A549 (cell line): Measurements from ENCODE around the gene ACTG1. TPM values are rescaled to one million over a fixed set of nuclear protein-coding genes. Genes with fewer than 3 reads are reported as not detected.

Source experiments
- ATAC-seq, 2 experiments: fragments of 200-7000 bp in 1 of 2; fragments of >200 bp in 1 of 2; cut with Nextera tagmentation in 1 of 2; cut with Tn5 transposase in 1 of 2; 3 replicates each; pipeline versions ENCODE4 v1.8.0 to v1.9.1; 2018 to 2020; ENCODE audit warnings: mild to moderate bottlenecking in 1 of 2, moderate library complexity in 1 of 2
- CTCF ChIA-PET: fragments of 300-600 bp; sonication (Branson Sonifier 250); formaldehyde crosslinking; extraction: SDS; loops from one replicate; lab custom pipeline; 2021; ENCODE audit warnings: antibody characterized with exemption, inconsistent platforms; lab: Yijun Ruan, JAX
- POLR2A ChIA-PET: fragments of 350-600 bp; formaldehyde crosslinking; extraction: SDS; loops from one replicate; lab custom pipeline; 2021; ENCODE audit warnings: antibody characterized with exemption, inconsistent platforms; lab: Yijun Ruan, JAX
- DNase-seq, 2 experiments: peaks; one replicate each; pipeline versions ENCODE4 v3.0.0 to v3.0.0-alpha.2; 2011 to 2016; ENCODE audit warnings: low read depth in 1 of 2, low spot score in 1 of 2
- FAIRE-seq: peaks from 2 replicates; lab custom pipeline; 2011; peaks lifted over from hg19 to GRCh38; lab: Jason Lieb, UNC
- H3K27ac ChIP-seq, 2 experiments: fragments of >200 bp; sonication (Bioruptor Twin); formaldehyde crosslinking; 3 replicates each; pipeline ENCODE4 v1.5.1; 2016 to 2017
- H3K4me1 ChIP-seq: fragments of >200 bp; sonication (Bioruptor Twin); formaldehyde crosslinking; 3 replicates; pipeline ENCODE4 v1.6.1; 2016
- H3K4me2 ChIP-seq: fragments of >200 bp; sonication (Bioruptor Twin); formaldehyde crosslinking; 3 replicates; pipeline ENCODE4 v1.6.1; 2016
- H3K4me3 ChIP-seq: fragments of >200 bp; sonication (Bioruptor Twin); formaldehyde crosslinking; 3 replicates; pipeline ENCODE4 v1.5.1; 2016
- H3K9me3 ChIP-seq: fragments of >200 bp; sonication (Bioruptor Twin); formaldehyde crosslinking; 3 replicates; pipeline ENCODE4 v1.6.1; 2016
- ATOH8 ChIP-seq: fragments of 250-450 bp; sonication (Bioruptor Pico); IDR thresholded peaks from 2 replicates; pipeline ENCODE4 v1.5.0; 2020; ENCODE audit warnings: low read depth, mild to moderate bottlenecking, moderate library complexity
- CBX8 ChIP-seq: fragments of 200-600 bp; sonication (generic); IDR thresholded peaks from 2 replicates; pipeline ENCODE4 v1.6.1; 2016
- FOSB ChIP-seq: fragments of 250-450 bp; sonication (Bioruptor Pico); IDR thresholded peaks from 2 replicates; pipeline ENCODE4 v1.5.0; 2020; ENCODE audit warnings: mild to moderate bottlenecking, moderate library complexity
- HEYL ChIP-seq: fragments of 250-450 bp; sonication (Bioruptor Pico); IDR thresholded peaks from 2 replicates; pipeline ENCODE4 v1.8.0; 2021; ENCODE audit warnings: mild to moderate bottlenecking, moderate library complexity
- HOXA7 ChIP-seq: fragments of 250-450 bp; sonication (Bioruptor Pico); IDR thresholded peaks from 2 replicates; pipeline ENCODE4 v1.5.0; 2020; ENCODE audit warnings: mild to moderate bottlenecking, moderate library complexity
- HOXB13 ChIP-seq: fragments of 250-450 bp; sonication (Bioruptor Pico); IDR thresholded peaks from 2 replicates; pipeline ENCODE4 v1.5.0; 2020; ENCODE audit warnings: low read depth, mild to moderate bottlenecking, moderate library complexity
- JUNB ChIP-seq: fragments of >200 bp; sonication (Bioruptor Twin); formaldehyde crosslinking; IDR thresholded peaks from 2 replicates; pipeline ENCODE4 v1.6.1; 2016
- KDM1A ChIP-seq: fragments of 200-600 bp; sonication (generic); IDR thresholded peaks from 2 replicates; pipeline ENCODE4 v1.6.1; 2016; ENCODE audit warnings: low read depth, mild to moderate bottlenecking
- MYC ChIP-seq: IDR thresholded peaks from 2 replicates; pipeline ENCODE4 v1.6.1; 2012; ENCODE audit warnings: mild to moderate bottlenecking, inconsistent platforms, low read length, improper control_type of control experiment, borderline replicate concordance
- POLR2A ChIP-seq: IDR thresholded peaks from 2 replicates; pipeline ENCODE4 v1.6.1; 2012; ENCODE audit warnings: mild to moderate bottlenecking, low read length
- RARB ChIP-seq: fragments of 250-450 bp; sonication (Bioruptor Pico); IDR thresholded peaks from 2 replicates; pipeline ENCODE4 v1.8.0; 2021; ENCODE audit warnings: mild to moderate bottlenecking, moderate library complexity
- RCOR1 ChIP-seq: fragments of 150-350 bp; IDR thresholded peaks from 2 replicates; pipeline ENCODE4 v1.6.1; 2014; ENCODE audit warnings: antibody characterized with exemption, low read length, low read depth
- TFCP2L1 ChIP-seq: fragments of 250-450 bp; sonication (Bioruptor Pico); IDR thresholded peaks from 2 replicates; pipeline ENCODE4 v1.5.0; 2021; ENCODE audit warnings: mild to moderate bottlenecking
- TP53 ChIP-seq: fragments of 250-450 bp; sonication (Bioruptor Pico); IDR thresholded peaks from 2 replicates; pipeline ENCODE4 v1.5.0; 2021; ENCODE audit warnings: mild to moderate bottlenecking, moderate library complexity
- ZFP36 ChIP-seq: fragments of 450-650 bp; IDR thresholded peaks from 2 replicates; pipeline ENCODE4 v1.6.1; 2014; ENCODE audit warnings: borderline replicate concordance; ENCODE audit not compliant: partially characterized antibody
- ZNF302 ChIP-seq: fragments of 250-450 bp; sonication (Bioruptor Pico); IDR thresholded peaks from 2 replicates; pipeline ENCODE4 v1.9.0; 2021; ENCODE audit warnings: inconsistent platforms, mild to moderate bottlenecking, moderate library complexity
- ZSCAN20 ChIP-seq: fragments of 250-450 bp; sonication (Bioruptor Pico); IDR thresholded peaks from 2 replicates; pipeline ENCODE4 v1.8.0; 2022; ENCODE audit warnings: mild to moderate bottlenecking, moderate library complexity
- WGBS: methylation state at CpG from one replicate; pipeline ENCODE4 v1.1.6; 2017; ENCODE audit errors: missing lambda C conversion rate; 5-methylcytosine and 5-hydroxymethylcytosine counted together
- polyA plus RNA-seq, 4 experiments: library from polyadenylated mRNA; depleted of rRNA in 3 of 4; stranded (reverse); fragments of >200 nt; fragmentation: RNase III in 1 of 4; extraction: RNeasy Plus Mini Kit Qiagen cat#74134 plus additional on column Dnase treatment in 1 of 4; gene quantifications; 2 replicates in 3 of 4; 3 replicates in 1 of 4; pipeline ENCODE4 v1.2.3, GENCODE V29; 2011 to 2017
- TF ChIP-seq, protein P1 (sequence below): IDR thresholded peaks from 2 replicates; pipeline ENCODE4 v1.6.1; 2012; ENCODE audit warnings: low read depth, borderline replicate concordance
- TF ChIP-seq, protein P2 (sequence below): fragments of >200 bp; sonication (Bioruptor Twin); formaldehyde crosslinking; IDR thresholded peaks from 3 replicates; pipeline ENCODE4 v1.5.1; 2016

ACTG1 gene
- polyA plus RNA-seq, 2 of the 4 experiments (the other 2 are of a cell fraction) = 2,042 to 7,263 TPM

- no peak overlapping the region for H3K4me3 ChIP-seq
- H3K9me3 ChIP-seq = no peaks in the 10 kb centered on the region
- TF ChIP-seq ZSCAN20 (CRISPR knock-in tag) (no peak), POLR2A (no peak)
- TF ChIP-seq, protein P1, sequence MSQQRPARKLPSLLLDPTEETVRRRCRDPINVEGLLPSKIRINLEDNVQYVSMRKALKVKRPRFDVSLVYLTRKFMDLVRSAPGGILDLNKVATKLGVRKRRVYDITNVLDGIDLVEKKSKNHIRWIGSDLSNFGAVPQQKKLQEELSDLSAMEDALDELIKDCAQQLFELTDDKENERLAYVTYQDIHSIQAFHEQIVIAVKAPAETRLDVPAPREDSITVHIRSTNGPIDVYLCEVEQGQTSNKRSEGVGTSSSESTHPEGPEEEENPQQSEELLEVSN = no peak
- TF ChIP-seq, all 56 proteins: peak for 0
- DNase-seq (no peak), FAIRE-seq (no peak), ATAC-seq (no peak)
- H3K4me1 ChIP-seq = peaks cover 25% of the 10 kb centered on the region
- POLR2A ChIA-PET = no interaction called here
- H3K4me2 ChIP-seq = no peak overlapping the region
- WGBS = 93% methylated on average over 20 of the region's 20 CpGs
- no peak overlapping the region for H3K27ac ChIP-seq
- CTCF ChIA-PET = interaction anchor here (0.6 to 8.6 kb wide), 12 partner anchors 28 to 220 kb away, joined by 3 to 184 read pairs (median 4); partner anchors contain the start of gene BAHCC1
Observed at GRCh38 chr17:81479175-81480071, 33.2 kb downstream of the ACTG1 start.

DNA sequence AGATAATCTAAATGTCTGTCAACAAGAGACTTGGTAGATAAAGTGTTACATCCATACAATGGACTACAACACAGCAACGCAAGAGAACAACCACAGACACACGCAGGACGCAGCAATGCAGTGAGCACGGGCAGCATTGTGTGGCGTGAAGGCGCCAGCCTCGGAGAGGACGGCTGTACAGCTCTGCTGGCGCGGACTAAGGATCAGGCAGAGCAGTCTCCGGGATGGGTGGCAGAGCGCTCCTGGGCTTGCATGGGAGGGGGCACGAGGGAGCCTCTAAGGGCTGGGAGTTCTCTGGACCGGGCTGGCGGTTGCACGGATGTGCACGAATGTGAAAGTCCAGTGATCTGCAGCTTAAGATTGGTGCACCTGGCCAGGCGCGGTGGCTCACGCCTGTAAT lies 34.5 kb downstream of the ACTG1 start:
- H3K9me3 ChIP-seq = no peaks in the 10 kb centered on the region
- POLR2A ChIA-PET = no interaction called here
- no peak for ATAC-seq
- H3K4me1 ChIP-seq = peaks cover 20% of the 10 kb centered on the region
- no peak overlapping the region for H3K4me2 ChIP-seq
- H3K27ac ChIP-seq = no peak overlapping the region
- WGBS = 89% methylated on average over 20 of the region's 20 CpGs
- TF ChIP-seq HOXA7 (CRISPR knock-in tag) (no peak), HEYL (CRISPR knock-in tag) (no peak), ZNF302 (CRISPR knock-in tag) (no peak), RCOR1 (no peak), FOSB (CRISPR knock-in tag) (no peak), RARB (CRISPR knock-in tag) (no peak), ZSCAN20 (CRISPR knock-in tag) (no peak), ATOH8 (CRISPR knock-in tag) (no peak), HOXB13 (CRISPR knock-in tag) (no peak), TFCP2L1 (CRISPR knock-in tag) (no peak), JUNB (no peak), CBX8 (no peak)
- H3K4me3 ChIP-seq = no peak overlapping the region
- FAIRE-seq = no peak
- no peak for DNase-seq
- CTCF ChIA-PET = interaction anchor here (1.1 to 8.6 kb wide), 6 partner anchors 11 to 219 kb away, joined by 3 to 184 read pairs (median 5); no protein-coding TSS in a partner anchor

GRCh38 chr17:81477173-81477572 lies 35.4 kb downstream of the ACTG1 start:
- 67% methylated on average over 5 of the region's 7 CpGs for WGBS
- ATAC-seq = no peak
- Histone ChIP-seq H3K4me3 (no peak overlapping the region), H3K4me2 (no peak overlapping the region), H3K9me3 (no peaks in the 10 kb centered on the region), H3K4me1 (peaks cover 20% of the 10 kb centered on the region), H3K27ac (no peak overlapping the region)
- ChIA-PET CTCF (interaction anchor here (1.2 to 2.4 kb wide), 2 partner anchors 36 to 48 kb away, joined by 3 to 7 read pairs; no protein-coding TSS in a partner anchor), POLR2A (interaction anchor here (0.6 kb wide), 1 partner anchor 331 kb away, joined by 6 read pairs; no protein-coding TSS in a partner anchor)
- no peak for DNase-seq
- FAIRE-seq = no peak
- TF ChIP-seq MYC = no peak
- TF ChIP-seq JUNB = no peak
- no peak for TF ChIP-seq KDM1A
- no peak for TF ChIP-seq ZFP36
- TF ChIP-seq RARB (CRISPR knock-in tag) = no peak
- TF ChIP-seq, protein P2, sequence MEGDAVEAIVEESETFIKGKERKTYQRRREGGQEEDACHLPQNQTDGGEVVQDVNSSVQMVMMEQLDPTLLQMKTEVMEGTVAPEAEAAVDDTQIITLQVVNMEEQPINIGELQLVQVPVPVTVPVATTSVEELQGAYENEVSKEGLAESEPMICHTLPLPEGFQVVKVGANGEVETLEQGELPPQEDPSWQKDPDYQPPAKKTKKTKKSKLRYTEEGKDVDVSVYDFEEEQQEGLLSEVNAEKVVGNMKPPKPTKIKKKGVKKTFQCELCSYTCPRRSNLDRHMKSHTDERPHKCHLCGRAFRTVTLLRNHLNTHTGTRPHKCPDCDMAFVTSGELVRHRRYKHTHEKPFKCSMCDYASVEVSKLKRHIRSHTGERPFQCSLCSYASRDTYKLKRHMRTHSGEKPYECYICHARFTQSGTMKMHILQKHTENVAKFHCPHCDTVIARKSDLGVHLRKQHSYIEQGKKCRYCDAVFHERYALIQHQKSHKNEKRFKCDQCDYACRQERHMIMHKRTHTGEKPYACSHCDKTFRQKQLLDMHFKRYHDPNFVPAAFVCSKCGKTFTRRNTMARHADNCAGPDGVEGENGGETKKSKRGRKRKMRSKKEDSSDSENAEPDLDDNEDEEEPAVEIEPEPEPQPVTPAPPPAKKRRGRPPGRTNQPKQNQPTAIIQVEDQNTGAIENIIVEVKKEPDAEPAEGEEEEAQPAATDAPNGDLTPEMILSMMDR = no peak
- TF ChIP-seq TP53 (CRISPR knock-in tag) = no peak
